ENCODE data around the gene IL1RL1.

DNA sequence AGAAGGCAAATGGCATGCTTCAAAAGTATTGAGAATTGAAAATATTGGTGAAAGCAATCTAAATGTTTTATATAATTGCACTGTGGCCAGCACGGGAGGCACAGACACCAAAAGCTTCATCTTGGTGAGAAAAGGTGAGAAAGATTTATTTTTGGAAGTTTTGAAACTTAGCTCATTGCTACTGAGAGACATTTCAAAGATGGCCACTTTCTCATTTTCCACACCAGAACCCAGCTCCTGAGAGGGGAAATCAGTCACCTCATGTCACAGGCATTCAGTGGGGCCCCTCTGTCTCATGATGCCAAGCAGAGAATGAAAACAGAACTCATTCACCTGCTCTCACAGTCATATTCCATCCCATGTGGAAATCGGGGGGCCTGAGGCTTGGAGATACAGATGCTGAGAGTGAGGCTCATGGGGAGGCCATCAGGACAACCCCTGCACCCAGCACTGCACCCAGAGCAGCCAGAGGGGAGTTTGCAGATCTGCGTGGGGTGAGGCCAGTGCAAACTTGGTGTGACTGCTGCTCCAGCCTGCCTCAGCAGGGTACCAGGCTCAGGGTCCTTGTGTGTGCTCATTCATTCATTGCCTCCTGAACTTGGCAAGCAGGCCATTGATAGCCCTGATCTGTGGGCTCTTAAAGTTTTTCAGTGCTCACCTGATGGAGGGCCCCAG lies 75.6 kb downstream of the IL1RL1 start:
- TF ChIP-seq POLR2A (IDR thresholded peaks at IDR 0.05), result no peak
- TF ChIP-seq, protein P1, sequence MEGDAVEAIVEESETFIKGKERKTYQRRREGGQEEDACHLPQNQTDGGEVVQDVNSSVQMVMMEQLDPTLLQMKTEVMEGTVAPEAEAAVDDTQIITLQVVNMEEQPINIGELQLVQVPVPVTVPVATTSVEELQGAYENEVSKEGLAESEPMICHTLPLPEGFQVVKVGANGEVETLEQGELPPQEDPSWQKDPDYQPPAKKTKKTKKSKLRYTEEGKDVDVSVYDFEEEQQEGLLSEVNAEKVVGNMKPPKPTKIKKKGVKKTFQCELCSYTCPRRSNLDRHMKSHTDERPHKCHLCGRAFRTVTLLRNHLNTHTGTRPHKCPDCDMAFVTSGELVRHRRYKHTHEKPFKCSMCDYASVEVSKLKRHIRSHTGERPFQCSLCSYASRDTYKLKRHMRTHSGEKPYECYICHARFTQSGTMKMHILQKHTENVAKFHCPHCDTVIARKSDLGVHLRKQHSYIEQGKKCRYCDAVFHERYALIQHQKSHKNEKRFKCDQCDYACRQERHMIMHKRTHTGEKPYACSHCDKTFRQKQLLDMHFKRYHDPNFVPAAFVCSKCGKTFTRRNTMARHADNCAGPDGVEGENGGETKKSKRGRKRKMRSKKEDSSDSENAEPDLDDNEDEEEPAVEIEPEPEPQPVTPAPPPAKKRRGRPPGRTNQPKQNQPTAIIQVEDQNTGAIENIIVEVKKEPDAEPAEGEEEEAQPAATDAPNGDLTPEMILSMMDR (IDR thresholded peaks at IDR 0.05), result no peak

Data from body of pancreas (tissue), 4 donors.